Fibroblast of lung (primary cell): ENCODE data around the gene GGCT.

Source experiments
- CTCF ChIP-seq, 2 donors: IDR thresholded peaks in 1 of 2; conservative IDR thresholded peaks in 1 of 2; 1 replicate in 1 of 2; 2 replicates in 1 of 2; pipeline ENCODE4 v1.5.1; 2011 to 2012; ENCODE audit warnings: low read length in 2 of 2, control low read depth in 1 of 2, inconsistent platforms in 1 of 2, low read depth in 1 of 2, mild to moderate bottlenecking in 1 of 2
- EZH2 ChIP-seq: IDR thresholded peaks from 2 replicates; pipeline ENCODE4 v1.5.1; 2012; ENCODE audit warnings: low read length, control low read depth, mild to moderate bottlenecking; ENCODE audit errors: missing control alignments

DNA sequence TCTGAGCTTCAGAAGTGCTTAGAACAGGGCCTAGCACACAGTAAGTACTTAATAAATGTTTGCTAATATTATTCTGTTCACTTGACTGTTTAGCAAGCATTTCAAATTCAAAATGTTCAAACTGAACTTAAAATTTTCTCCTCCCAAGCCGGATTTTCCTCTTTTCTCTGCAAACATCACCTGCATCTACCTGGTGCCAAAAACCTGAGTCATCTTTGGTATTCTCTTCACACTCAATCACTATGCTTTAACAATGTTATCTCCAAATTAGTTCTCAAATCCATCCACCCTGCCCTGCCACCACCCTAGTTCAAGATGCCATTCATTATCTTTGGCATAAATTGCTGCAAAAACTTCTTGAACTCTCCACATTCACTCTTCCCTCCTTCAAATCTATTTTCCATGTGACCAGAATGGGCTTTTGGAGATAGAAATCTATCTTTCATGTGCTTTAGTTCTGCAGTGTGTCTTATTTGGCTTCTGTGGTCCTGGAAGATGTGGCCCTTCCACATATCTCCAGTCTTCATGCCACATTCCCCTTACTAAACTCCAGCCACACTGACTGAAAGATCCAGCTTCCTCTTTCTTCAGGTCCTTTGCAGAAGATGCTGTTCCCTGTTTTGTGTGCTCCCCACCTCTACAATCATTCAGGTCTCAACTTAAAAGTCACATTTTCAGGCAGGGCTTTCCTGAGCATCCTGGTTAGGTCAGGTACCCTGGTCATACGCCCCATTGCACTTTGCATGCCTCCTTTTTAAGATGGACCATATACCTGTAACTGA is 2.0 kb downstream of the GGCT start:
- TF ChIP-seq CTCF (conservative IDR thresholded peaks at IDR 0.05 in 1 of 2, IDR thresholded peaks at IDR 0.05 in 1 of 2; ENCODE audit: low read depth in 1 of 2, low read length in 2 of 2) (no peak), EZH2 (no peak)
